Stimulated activated CD8-positive, alpha-beta memory T cell treated with anti-CD3 and anti-CD28 coated beads, Interleukin-12 subunit alpha, Interleukin-12 subunit beta, amount 100 ng/mL, for 4 hours (primary cell): Measurements from ENCODE around the gene FLNC.
A peak's percentile ranks its signal among the peaks of the same experiment; 100 is the strongest.

Source experiments
- DNase-seq: peaks from one replicate; pipeline ENCODE4 v3.0.0-alpha.2; 2020; ENCODE audit warnings: low read depth

FLNC gene

GRCh38 chr7:128865303-128865702 is 35.1 kb downstream of the FLNC start:
- DNase-seq, result no peak

- no peak for DNase-seq
Measured at GRCh38 chr7:128865996-128866877, 36.0 kb downstream of the FLNC start.

GRCh38 chr7:128867241-128867640 is 37.0 kb downstream of the FLNC start:
- no peak for DNase-seq

DNA sequence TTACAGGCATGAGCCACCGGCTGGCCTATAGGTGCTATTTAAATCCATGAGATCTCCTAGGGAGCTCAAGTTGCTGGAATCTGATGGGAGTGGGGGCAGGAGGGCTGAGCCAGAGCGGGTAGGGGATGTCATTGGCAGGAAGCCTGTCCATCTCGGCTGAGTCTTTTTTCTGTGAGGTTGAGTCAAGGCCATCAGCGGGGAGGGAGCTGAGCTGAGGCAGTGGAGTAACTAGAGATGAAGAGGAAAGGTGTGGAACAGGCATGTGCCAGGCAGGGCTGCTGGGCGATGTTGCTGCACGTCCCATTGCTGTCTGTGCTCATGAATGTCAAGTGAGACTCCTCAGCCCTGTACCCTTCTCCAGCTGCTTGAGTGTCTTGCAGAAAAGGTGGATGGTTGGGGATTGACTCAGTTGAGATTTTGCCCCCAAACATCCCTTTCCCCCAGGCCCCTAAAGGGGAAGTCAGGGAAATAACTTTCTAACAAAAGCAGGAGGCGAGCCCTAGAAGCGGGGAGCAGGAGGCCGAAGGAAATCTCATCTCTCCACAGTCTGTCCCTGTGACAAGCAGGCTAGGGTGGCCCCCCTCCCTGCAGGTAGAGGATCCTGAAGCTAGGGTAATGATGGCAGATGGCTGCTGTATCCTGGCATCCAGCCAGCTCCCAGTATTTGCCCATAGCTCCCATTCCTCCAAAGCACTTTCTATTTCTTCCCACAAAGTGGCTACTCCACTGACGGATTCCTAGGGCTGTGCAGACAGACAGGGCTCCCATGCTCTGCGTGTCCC is 37.8 kb downstream of the FLNC start:
- DNase-seq, result no peak

DNA sequence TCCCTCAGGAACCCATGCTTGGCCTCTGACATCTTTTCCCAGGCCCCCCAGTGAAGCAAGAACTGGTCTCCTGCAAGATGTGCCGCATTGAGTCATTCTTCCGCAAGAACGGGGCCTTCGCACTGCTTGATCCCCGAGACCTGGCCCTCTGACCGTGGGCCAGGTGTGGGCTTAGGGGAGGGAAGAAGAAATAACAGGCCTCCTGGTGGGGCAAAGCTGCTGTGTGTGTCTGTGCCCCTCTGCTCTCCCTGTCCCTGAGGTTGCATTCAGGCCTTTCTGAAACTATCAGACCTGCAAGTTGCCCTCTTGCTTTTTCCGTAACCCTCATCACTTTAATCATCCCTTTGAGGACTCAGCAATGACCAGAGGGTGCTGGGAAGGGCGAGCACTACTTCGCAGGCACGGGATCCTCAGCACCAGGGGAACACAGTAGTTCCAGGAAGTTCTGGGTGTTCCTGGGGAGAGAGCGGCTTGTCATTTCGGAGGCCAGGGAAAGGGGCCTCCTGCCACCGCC is 38.5 kb downstream of the FLNC start:
- DNase-seq, result no peak

GRCh38 chr7:128869138-128869943 is 39.1 kb downstream of the FLNC start:
- DNase-seq, result peak; percentile 27

GRCh38 chr7:128869944-128870285 is 39.7 kb downstream of the FLNC start:
- DNase-seq, result no peak

GRCh38 chr7:128871050-128871449 is 40.8 kb downstream of the FLNC start:
- no peak for DNase-seq

DNA sequence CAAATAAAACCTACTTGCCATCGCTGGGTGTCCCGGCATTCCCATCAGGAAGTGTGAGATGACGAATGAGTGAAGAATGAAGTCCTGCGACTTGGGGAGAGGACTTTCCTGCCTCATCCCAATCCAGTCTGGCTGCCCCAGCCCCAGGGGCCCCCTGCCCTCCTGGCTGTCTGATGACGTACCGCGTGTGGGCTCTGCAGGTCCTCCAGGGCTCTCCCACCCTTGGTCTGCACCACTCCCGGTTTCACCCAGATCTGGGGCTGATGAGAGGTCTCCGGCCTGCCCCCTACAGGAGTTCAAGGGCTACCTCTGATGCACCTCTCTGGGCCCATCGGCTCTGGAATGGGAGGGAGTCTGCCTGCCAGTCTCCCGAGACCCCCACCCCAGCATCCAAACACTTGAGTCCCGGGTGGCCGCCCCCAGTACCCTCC is 42.2 kb downstream of the FLNC start:
- no peak for DNase-seq

GRCh38 chr7:128873234-128873633 is 43.0 kb downstream of the FLNC start:
- DNase-seq, result no peak

DNA sequence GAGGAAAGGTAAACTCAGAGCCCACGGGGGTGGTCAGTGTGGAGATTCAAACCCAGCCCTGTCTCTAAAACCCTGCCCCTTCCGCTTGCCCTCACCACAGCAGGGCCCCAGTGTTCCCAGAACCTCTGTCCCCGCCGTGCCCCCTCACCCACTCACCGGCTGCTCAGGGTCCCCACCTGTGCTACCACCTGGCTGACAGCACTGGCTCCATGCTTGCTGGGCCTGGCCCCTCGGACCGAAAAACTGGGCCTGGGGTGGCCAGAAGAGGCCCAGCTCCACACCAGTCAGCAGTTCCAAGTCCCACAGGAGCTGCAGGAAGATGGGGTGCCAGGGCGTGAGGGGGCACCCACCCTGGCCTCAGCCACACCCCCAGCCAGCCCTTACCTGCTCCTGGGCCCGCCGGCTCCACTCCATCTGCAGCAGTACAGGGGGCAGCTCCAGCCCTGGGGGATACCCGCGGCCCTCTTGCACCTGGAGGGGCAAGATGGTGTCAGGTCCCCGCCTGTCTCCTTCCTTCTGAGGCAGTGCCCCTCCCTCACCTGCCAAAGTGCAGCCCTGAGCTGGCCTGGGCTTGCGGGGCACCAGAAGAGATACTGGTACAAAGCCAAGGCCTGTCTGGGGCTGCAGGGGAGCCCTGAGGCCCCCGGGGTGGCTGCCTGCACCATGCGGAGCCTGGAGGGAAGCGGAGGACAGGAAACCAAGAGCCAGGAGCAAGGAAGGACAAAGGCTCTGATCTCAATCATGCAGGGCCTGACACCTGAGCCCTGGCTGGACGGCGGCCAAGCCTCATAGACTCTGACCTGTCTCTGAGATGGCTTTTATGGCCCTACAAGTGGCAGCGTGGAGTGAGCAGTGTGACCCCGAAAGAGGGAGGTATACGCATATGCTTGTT is 44.2 kb downstream of the FLNC start:
- no peak for DNase-seq

GRCh38 chr7:128875523-128875948 is 45.3 kb downstream of the FLNC start:
- no peak for DNase-seq

DNA sequence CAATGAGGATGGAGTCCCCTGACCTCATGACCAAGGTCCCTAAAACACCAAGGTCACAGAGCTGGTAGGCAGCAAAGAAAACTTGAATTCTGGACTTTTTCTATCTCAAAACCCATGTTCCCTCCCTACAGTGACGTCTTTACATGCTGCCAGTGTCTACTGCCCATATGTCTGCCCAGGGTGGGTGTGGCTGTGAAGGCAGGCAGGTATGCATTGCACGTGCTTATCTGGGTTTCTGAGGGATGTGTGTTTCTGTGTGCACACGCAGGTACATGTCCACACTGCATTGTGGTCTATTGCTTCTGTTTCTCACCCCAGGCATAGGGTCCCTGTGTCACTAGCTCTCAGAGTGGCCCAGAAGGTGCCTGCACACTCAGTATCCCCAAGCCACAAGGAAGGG is 45.9 kb downstream of the FLNC start:
- DNase-seq, result no peak

DNA sequence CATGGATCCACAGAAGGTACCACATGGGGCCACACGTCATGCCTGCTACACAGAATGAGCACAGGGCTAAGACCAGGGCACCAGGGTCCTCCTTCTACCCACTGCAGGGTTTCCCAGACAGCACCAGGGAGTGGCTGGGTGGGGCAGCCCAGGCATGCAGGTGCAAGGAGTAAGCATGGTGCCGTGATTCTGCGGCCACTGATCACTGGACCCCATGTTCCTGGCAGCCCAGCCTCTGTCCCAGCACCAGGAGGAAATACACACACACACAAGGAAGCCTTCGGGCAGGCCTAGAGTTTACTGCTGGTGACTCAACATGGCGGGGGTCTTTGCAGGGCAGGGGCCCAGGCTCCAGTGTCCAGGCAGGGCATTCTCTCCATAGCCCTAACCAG is 46.4 kb downstream of the FLNC start:
- DNase-seq, result no peak

GRCh38 chr7:128876978-128877755 is 47.0 kb downstream of the FLNC start:
- DNase-seq, result no peak

GRCh38 chr7:128877756-128878120 is 47.5 kb downstream of the FLNC start:
- no peak for DNase-seq

- no peak for DNase-seq
Measured at GRCh38 chr7:128878226-128879105, 48.3 kb downstream of the FLNC start.

- no peak for DNase-seq
Measured at GRCh38 chr7:128879461-128879938, 49.3 kb downstream of the FLNC start.
